HCT116 (cell line): ENCODE measurements around the gene WSCD2. TPM values are rescaled to one million over a fixed set of nuclear protein-coding genes. Genes with fewer than 3 reads are reported as not detected.

Experiments
- ATAC-seq: fragments of 200-7000 bp; cut with Tn5 transposase; 2 replicates; pipeline ENCODE4 v1.9.1; 2020; ENCODE audit warnings: mild to moderate bottlenecking, moderate library complexity
- BruUV-seq: library from RNA; stranded (reverse); fragments of 400-500 nt; replicated peaks from 2 replicates; lab custom pipeline; 2021; lab: Mats Ljungman, UMichigan
- CTCF ChIA-PET: fragments of 300-600 bp; sonication (Branson Sonifier 250); formaldehyde crosslinking; loops from one replicate; lab custom pipeline; 2021; ENCODE audit warnings: antibody characterized with exemption; lab: Charles Lee
- POLR2A ChIA-PET: fragments of 300-600, 350-600 bp; sonication (Branson Sonifier 250); formaldehyde crosslinking; loops from one replicate; lab custom pipeline; 2021; ENCODE audit warnings: antibody characterized with exemption; lab: Charles Lee
- RAD21 ChIA-PET, 2 experiments: fragments of 300-600 bp; sonication (Branson Sonifier 250); formaldehyde crosslinking; loops; one replicate each; lab custom pipeline; 2023; ENCODE audit warnings: low total read pairs in 2 of 2; ENCODE audit not compliant: uncharacterized antibody in 2 of 2, unreplicated experiment in 2 of 2, low non-redundant PET in 1 of 2; lab: Charles Lee
- DNase-seq: peaks from one replicate; pipeline ENCODE4 v3.0.0-alpha.2; 2010; ENCODE audit warnings: low read depth, low spot score
- H2AFZ ChIP-seq: fragments of 200-600 bp; shearing (Covaris generic), sonication (generic); 2 replicates; pipeline ENCODE4 v1.6.1; 2017; ENCODE audit warnings: low read depth, mixed run types, mixed read lengths, antibody characterized with exemption, low read length; ENCODE audit not compliant: poor library complexity, severe bottlenecking
- H3K27ac ChIP-seq: 2 replicates; pipeline ENCODE4 v1.5.1; 2012; ENCODE audit warnings: low read depth, low read length
- H3K27me3 ChIP-seq: fragments of 200-600 bp; sonication (generic); 2 replicates; pipeline ENCODE4 v1.6.1; 2016; ENCODE audit warnings: mixed run types, low read length, mixed read lengths; ENCODE audit not compliant: insufficient read depth
- H3K36me3 ChIP-seq, 2 experiments: fragments of 200-500 bp in 1 of 2; fragments of 200-600 bp in 1 of 2; sonication (Bioruptor generic) in 1 of 2; sonication (generic) in 1 of 2; 2 replicates each; pipeline versions ENCODE4 v1.5.1 to v1.6.1; 2014 to 2016; ENCODE audit warnings: low read length in 2 of 2, inconsistent platforms in 1 of 2, mixed read lengths in 1 of 2, mixed run types in 1 of 2; ENCODE audit not compliant: insufficient read depth in 2 of 2, control insufficient read depth in 1 of 2
- H3K4me1 ChIP-seq, 2 experiments: fragments of 200-600 bp in 1 of 2; sonication (generic) in 1 of 2; 2 replicates each; pipeline versions ENCODE4 v1.5.1 to v1.6.1; 2012 to 2017; ENCODE audit warnings: low read length in 2 of 2, inconsistent platforms in 1 of 2, mild to moderate bottlenecking in 1 of 2, mixed read lengths in 1 of 2, mixed run types in 1 of 2, moderate library complexity in 1 of 2; ENCODE audit not compliant: insufficient read depth in 2 of 2, control insufficient read depth in 1 of 2
- H3K4me2 ChIP-seq: fragments of 200-600 bp; sonication (generic); 2 replicates; pipeline ENCODE4 v1.6.1; 2017; ENCODE audit warnings: mixed run types, low read length, mixed read lengths
- H3K4me3 ChIP-seq, 2 experiments: fragments of 200-600 bp in 1 of 2; sonication (generic) in 1 of 2; replicated peaks in 1 of 2; 2 replicates each; pipeline ENCODE4 v1.5.1; 2011 to 2016; ENCODE audit warnings: low read length in 2 of 2, control low read depth in 1 of 2, low read depth in 1 of 2, mild to moderate bottlenecking in 1 of 2, mixed read lengths in 1 of 2, mixed run types in 1 of 2
- H3K79me2 ChIP-seq: fragments of 200-600 bp; sonication (generic); 2 replicates; pipeline ENCODE4 v1.6.1; 2017; ENCODE audit warnings: mild to moderate bottlenecking, mixed run types, low read length, moderate library complexity, mixed read lengths; ENCODE audit not compliant: insufficient read depth
- H3K9ac ChIP-seq: fragments of 200-600 bp; sonication (generic); 2 replicates; pipeline ENCODE4 v1.6.1; 2016; ENCODE audit warnings: low read length, mixed read lengths
- H3K9me2 ChIP-seq: fragments of 200-600 bp; sonication (generic), shearing (Covaris generic); 2 replicates; pipeline ENCODE4 v1.6.1; 2017; ENCODE audit warnings: mixed run types, mild to moderate bottlenecking, moderate library complexity; ENCODE audit not compliant: insufficient read depth
- H3K9me3 ChIP-seq, 2 experiments: fragments of 200-500 bp in 1 of 2; fragments of 200-600 bp in 1 of 2; sonication (Bioruptor generic) in 1 of 2; sonication (generic) in 1 of 2; 2 replicates each; pipeline ENCODE4 v1.6.1; 2014 to 2017; ENCODE audit warnings: low read length in 2 of 2, mixed read lengths in 2 of 2, inconsistent platforms in 1 of 2, low read depth in 1 of 2, mild to moderate bottlenecking in 1 of 2, mixed run types in 1 of 2, moderate library complexity in 1 of 2; ENCODE audit not compliant: control insufficient read depth in 1 of 2, insufficient read depth in 1 of 2
- H4K20me1 ChIP-seq: fragments of 200-600 bp; sonication (generic), shearing (Covaris generic); 2 replicates; pipeline ENCODE4 v1.6.1; 2017; ENCODE audit warnings: mixed run types, mild to moderate bottlenecking, moderate library complexity; ENCODE audit not compliant: insufficient read depth
- ATF3 ChIP-seq: IDR thresholded peaks from 2 replicates; pipeline ENCODE4 v1.6.1; 2012
- CBX3 ChIP-seq: IDR thresholded peaks from 2 replicates; pipeline ENCODE4 v1.6.1; 2012; ENCODE audit warnings: low read depth
- CTCF ChIP-seq, 3 experiments: fragments of 200-600 bp in 1 of 3; sonication (generic) in 1 of 3; IDR thresholded peaks in 2 of 3; conservative IDR thresholded peaks in 1 of 3; 2 replicates each; pipeline ENCODE4 v1.5.1; 2012 to 2017; ENCODE audit warnings: low read depth in 2 of 3, low read length in 2 of 3, antibody characterized with exemption in 1 of 3, borderline replicate concordance in 1 of 3, control low read depth in 1 of 3, mild to moderate bottlenecking in 1 of 3, mixed read lengths in 1 of 3, mixed run types in 1 of 3, moderate library complexity in 1 of 3; ENCODE audit not compliant: insufficient read depth in 1 of 3
- FOSL1 ChIP-seq: IDR thresholded peaks from 2 replicates; pipeline ENCODE4 v1.6.1; 2012; ENCODE audit warnings: low read depth
- MAX ChIP-seq: IDR thresholded peaks from 2 replicates; pipeline ENCODE4 v1.6.1; 2012
- RAD21 ChIP-seq: IDR thresholded peaks from 2 replicates; pipeline ENCODE4 v1.6.1; 2012; ENCODE audit warnings: low read depth, mild to moderate bottlenecking
- REST ChIP-seq: IDR thresholded peaks from 2 replicates; pipeline ENCODE4 v1.6.1; 2012; ENCODE audit warnings: low read depth
- TCF7L2 ChIP-seq: IDR thresholded peaks from 2 replicates; pipeline ENCODE4 v1.7.0; 2011; ENCODE audit warnings: borderline replicate concordance, inconsistent platforms; ENCODE audit not compliant: insufficient read depth, insufficient read length; ENCODE audit errors: extremely low read depth
- ZNF274 ChIP-seq: fragments of 200-500 bp; sonication (Bioruptor generic); IDR thresholded peaks from 2 replicates; pipeline ENCODE4 v1.6.1; 2014; ENCODE audit warnings: mild to moderate bottlenecking, low read depth, low read length, inconsistent platforms
- intact Hi-C: fragments of 100-400 bp; cut with micrococcal nuclease; formaldehyde crosslinking; loops from 2 replicates; pipeline ENCODE4 v1.10.0; 2022
- total RNA-seq: library from RNA; stranded (reverse); gene quantifications from one replicate; pipeline ENCODE4 v1.2.1, GENCODE V29; 2021; ENCODE audit not compliant: unreplicated experiment

The WSCD2 gene
- total RNA-seq, 1 experiment from 2014 or later: 0.05 TPM

- Histone ChIP-seq H3K4me2 (no peak overlapping the region), H3K4me1 (no peaks in the 10 kb centered on the region), H3K4me3 (no peak overlapping the region), H3K79me2 (no peaks in the 10 kb centered on the region), H3K27ac (no peak overlapping the region), H3K9me2 (no peaks in the 10 kb centered on the region), H2AFZ (no peak overlapping the region), H3K9me3 (no peaks in the 10 kb centered on the region), H3K36me3 (no peaks in the 10 kb centered on the region), H3K9ac (no peak overlapping the region), H3K27me3 (peaks cover 26% of the 10 kb centered on the region), H4K20me1 (no peaks in the 10 kb centered on the region)
- ChIA-PET POLR2A (no interaction called here), CTCF (interaction anchor here (0.8 to 1.3 kb wide), 4 partner anchors 131 to 275 kb away, joined by 3 to 4 read pairs (median 4); no protein-coding TSS in a partner anchor), RAD21 (no interaction called here)
- ATAC-seq (no peak), DNase-seq (peak; percentile 2)
- intact Hi-C loops: loop anchor here (1.0 to 5.0 kb wide), 3 partner anchors 131 to 276 kb away; no protein-coding TSS in a partner anchor
- BruUV-seq: no TSS peak
- TF ChIP-seq CTCF (IDR thresholded peaks at IDR 0.05 in 2 of 3, conservative IDR thresholded peaks at IDR 0.05 in 1 of 3; ENCODE audit: borderline replicate concordance in 1 of 3, insufficient read depth in 1 of 3, low read depth in 2 of 3, low read length in 2 of 3): peak; percentile 59 to 84 (median 72); a peak in 5 of 6 replicates
- no peak for TF ChIP-seq TCF7L2
- no peak for TF ChIP-seq CBX3
- TF ChIP-seq MAX: no peak
- peak; percentile 62 for TF ChIP-seq RAD21
Observed at GRCh38 chr12:108193917-108194316, 64.8 kb downstream of the WSCD2 start.

GRCh38 chr12:108194585-108194984 lies 65.5 kb downstream of the WSCD2 start:
- Histone ChIP-seq H3K9me2 (no peaks in the 10 kb centered on the region), H2AFZ (no peak overlapping the region), H3K9me3 (no peaks in the 10 kb centered on the region), H3K4me1 (no peaks in the 10 kb centered on the region), H3K79me2 (no peaks in the 10 kb centered on the region), H3K36me3 (no peaks in the 10 kb centered on the region), H3K4me3 (no peak overlapping the region), H3K27me3 (peaks cover 33% of the 10 kb centered on the region), H3K9ac (no peak overlapping the region), H3K4me2 (no peak overlapping the region), H3K27ac (no peak overlapping the region), H4K20me1 (no peaks in the 10 kb centered on the region)
- TF ChIP-seq MAX: no peak
- no peak for TF ChIP-seq ZNF274
- TF ChIP-seq FOSL1: no peak
- TF ChIP-seq ATF3: no peak
- TF ChIP-seq REST: peak; percentile 43
- ATAC-seq: no peak
- intact Hi-C loops: loop anchor here (1.0 to 5.0 kb wide), 3 partner anchors 132 to 276 kb away; no protein-coding TSS in a partner anchor
- no peak for DNase-seq
- RAD21 ChIA-PET: no interaction called here
- CTCF ChIA-PET: interaction anchor here (0.8 to 1.3 kb wide), 4 partner anchors 132 to 276 kb away, joined by 3 to 4 read pairs (median 4); no protein-coding TSS in a partner anchor
- POLR2A ChIA-PET: no interaction called here
- BruUV-seq: no TSS peak
